Astrocyte (in vitro differentiated cells and primary cell): ENCODE results near the gene C1orf167. TPM values are rescaled to one million over a fixed set of nuclear protein-coding genes. Genes with fewer than 3 reads are reported as not detected.

Experiments used
- DNase-seq: peaks from one replicate; pipeline ENCODE4 v3.0.0-alpha.2; 2010; ENCODE audit warnings: low read depth
- FAIRE-seq: peaks from 2 replicates; lab custom pipeline; 2011; peaks lifted over from hg19 to GRCh38; lab: Jason Lieb, UNC
- H2AFZ ChIP-seq: 2 replicates; pipeline ENCODE4 v1.6.0; 2012; ENCODE audit warnings: low read depth, low read length, inconsistent platforms
- H3K27ac ChIP-seq: 2 replicates; pipeline ENCODE4 v1.5.1; 2011; ENCODE audit warnings: low read depth, low read length, inconsistent platforms
- H3K27me3 ChIP-seq: 2 replicates; pipeline ENCODE4 v1.6.0; 2011; ENCODE audit warnings: low read length, inconsistent platforms; ENCODE audit not compliant: insufficient read depth
- H3K36me3 ChIP-seq: 2 replicates; pipeline ENCODE4 v1.5.1; 2011; ENCODE audit warnings: low read length, inconsistent platforms; ENCODE audit not compliant: insufficient read depth
- H3K4me1 ChIP-seq: 2 replicates; pipeline ENCODE4 v1.5.1; 2011; ENCODE audit warnings: low read length, inconsistent platforms; ENCODE audit not compliant: insufficient read depth
- H3K4me2 ChIP-seq: 2 replicates; pipeline ENCODE4 v1.6.0; 2012; ENCODE audit warnings: low read length, inconsistent platforms
- H3K4me3 ChIP-seq: 2 replicates; pipeline ENCODE4 v1.5.1; 2011; ENCODE audit warnings: low read depth, mild to moderate bottlenecking, low read length, inconsistent platforms; ENCODE audit not compliant: insufficient read depth
- H3K79me2 ChIP-seq: 2 replicates; pipeline ENCODE4 v1.6.0; 2012; ENCODE audit warnings: mild to moderate bottlenecking, low read length, inconsistent platforms; ENCODE audit not compliant: insufficient read depth
- H3K9ac ChIP-seq: 2 replicates; pipeline ENCODE4 v1.6.0; 2012; ENCODE audit warnings: mild to moderate bottlenecking, low read length, inconsistent platforms
- H3K9me3 ChIP-seq: 2 replicates; pipeline ENCODE4 v1.5.1; 2012; ENCODE audit warnings: low read depth, mild to moderate bottlenecking, low read length, inconsistent platforms; ENCODE audit not compliant: insufficient read depth
- H4K20me1 ChIP-seq: 2 replicates; pipeline ENCODE4 v1.6.0; 2012; ENCODE audit warnings: low read length, inconsistent platforms; ENCODE audit not compliant: insufficient read depth
- H3K27ac Mint-ChIP-seq: one replicate; pipeline ENCODE4 v1.8.0; 2021; ENCODE audit warnings: mild to moderate bottlenecking, mixed read lengths; ENCODE audit not compliant: unreplicated experiment
- H3K27me3 Mint-ChIP-seq: one replicate; pipeline ENCODE4 v1.8.0; 2021; ENCODE audit warnings: low read depth, mixed read lengths; ENCODE audit not compliant: unreplicated experiment
- H3K36me3 Mint-ChIP-seq: one replicate; pipeline ENCODE4 v1.8.0; 2021; ENCODE audit warnings: low read depth, mixed read lengths; ENCODE audit not compliant: unreplicated experiment
- H3K4me1 Mint-ChIP-seq: one replicate; pipeline ENCODE4 v1.8.0; 2021; ENCODE audit warnings: low read depth, mixed read lengths; ENCODE audit not compliant: unreplicated experiment
- H3K4me3 Mint-ChIP-seq: one replicate; pipeline ENCODE4 v1.8.0; 2021; ENCODE audit warnings: mild to moderate bottlenecking, moderate library complexity, mixed read lengths; ENCODE audit not compliant: unreplicated experiment
- H3K9me3 Mint-ChIP-seq: one replicate; pipeline ENCODE4 v1.8.0; 2021; ENCODE audit warnings: mild to moderate bottlenecking, mixed read lengths; ENCODE audit not compliant: unreplicated experiment
- EZH2 ChIP-seq: IDR thresholded peaks from 2 replicates; pipeline ENCODE4 v1.6.1; 2012; ENCODE audit warnings: mild to moderate bottlenecking, low read length, inconsistent platforms; ENCODE audit not compliant: insufficient read depth
- total RNA-seq: library from RNA; stranded (reverse); gene quantifications from 2 replicates; pipeline ENCODE4 v1.2.1, GENCODE V29; 2021
- TF ChIP-seq, protein P1 (sequence below): IDR thresholded peaks from 2 replicates; pipeline ENCODE4 v1.5.1; 2011; ENCODE audit warnings: low read depth, mild to moderate bottlenecking, inconsistent platforms, low read length, moderate library complexity; ENCODE audit not compliant: insufficient read depth

C1orf167 gene
- total RNA-seq, 1 donor from 2014 or later: not detected

DNA sequence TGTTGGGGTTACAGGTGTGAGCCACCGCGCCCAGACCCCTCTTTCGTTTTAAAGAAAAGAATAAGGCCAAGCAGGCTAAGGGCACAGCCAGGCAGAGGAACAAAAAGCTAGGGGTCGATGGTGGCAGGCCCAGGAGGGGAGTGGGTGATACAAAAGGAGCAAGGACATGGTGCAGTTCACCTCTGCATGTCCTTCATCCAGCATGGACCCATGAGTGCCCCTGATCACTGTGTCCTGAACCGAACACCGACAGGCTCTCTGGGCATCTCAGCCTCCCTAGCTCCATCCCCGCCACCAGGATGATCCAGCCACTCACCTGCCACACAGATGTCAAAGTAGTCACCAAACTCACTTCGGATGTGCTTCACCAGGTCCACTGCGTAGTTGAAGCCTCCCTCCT lies 37.9 kb downstream of the C1orf167 start:
- no peaks in the 10 kb centered on the region for H4K20me1 ChIP-seq
- no peak overlapping the region for H3K4me2 ChIP-seq
- H3K9me3 ChIP-seq: no peaks in the 10 kb centered on the region
- Mint-ChIP-seq H3K9me3 (no peaks in the 10 kb centered on the region), H3K4me1 (peaks cover 24% of the 10 kb centered on the region), H3K36me3 (peaks cover 22% of the 10 kb centered on the region), H3K4me3 (no peak overlapping the region), H3K27me3 (no peaks in the 10 kb centered on the region), H3K27ac (no peak overlapping the region)
- H3K27me3 ChIP-seq: no peaks in the 10 kb centered on the region
- H3K4me3 ChIP-seq: no peak overlapping the region
- peaks cover 30% of the 10 kb centered on the region for H3K4me1 ChIP-seq
- H3K79me2 ChIP-seq: no peaks in the 10 kb centered on the region
- H2AFZ ChIP-seq: no peak overlapping the region
- TF ChIP-seq, protein P1, sequence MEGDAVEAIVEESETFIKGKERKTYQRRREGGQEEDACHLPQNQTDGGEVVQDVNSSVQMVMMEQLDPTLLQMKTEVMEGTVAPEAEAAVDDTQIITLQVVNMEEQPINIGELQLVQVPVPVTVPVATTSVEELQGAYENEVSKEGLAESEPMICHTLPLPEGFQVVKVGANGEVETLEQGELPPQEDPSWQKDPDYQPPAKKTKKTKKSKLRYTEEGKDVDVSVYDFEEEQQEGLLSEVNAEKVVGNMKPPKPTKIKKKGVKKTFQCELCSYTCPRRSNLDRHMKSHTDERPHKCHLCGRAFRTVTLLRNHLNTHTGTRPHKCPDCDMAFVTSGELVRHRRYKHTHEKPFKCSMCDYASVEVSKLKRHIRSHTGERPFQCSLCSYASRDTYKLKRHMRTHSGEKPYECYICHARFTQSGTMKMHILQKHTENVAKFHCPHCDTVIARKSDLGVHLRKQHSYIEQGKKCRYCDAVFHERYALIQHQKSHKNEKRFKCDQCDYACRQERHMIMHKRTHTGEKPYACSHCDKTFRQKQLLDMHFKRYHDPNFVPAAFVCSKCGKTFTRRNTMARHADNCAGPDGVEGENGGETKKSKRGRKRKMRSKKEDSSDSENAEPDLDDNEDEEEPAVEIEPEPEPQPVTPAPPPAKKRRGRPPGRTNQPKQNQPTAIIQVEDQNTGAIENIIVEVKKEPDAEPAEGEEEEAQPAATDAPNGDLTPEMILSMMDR: no peak
- no peak for TF ChIP-seq EZH2
- no peak overlapping the region for H3K27ac ChIP-seq
- H3K9ac ChIP-seq: no peak overlapping the region
- FAIRE-seq (no peak), DNase-seq (no peak)
- no peaks in the 10 kb centered on the region for H3K36me3 ChIP-seq

DNA sequence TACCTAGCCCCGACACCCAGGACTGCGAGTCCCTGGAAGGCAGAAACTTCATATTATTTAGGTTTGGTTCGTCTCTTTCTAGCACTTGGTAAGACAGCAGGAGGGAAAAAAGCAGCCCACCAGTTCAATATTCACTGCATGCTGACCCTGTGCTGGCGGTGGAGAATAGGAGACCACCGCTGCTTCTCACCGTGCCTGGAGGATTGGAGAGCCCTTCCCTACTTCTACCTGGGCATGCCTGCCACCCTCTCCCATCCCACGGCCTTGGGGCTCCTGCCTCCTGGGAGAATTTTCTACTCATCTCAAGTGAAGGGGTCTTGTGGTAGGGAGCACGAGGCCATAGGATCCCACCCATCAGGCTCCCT lies 38.4 kb downstream of the C1orf167 start:
- Histone ChIP-seq H4K20me1 (no peaks in the 10 kb centered on the region), H3K9me3 (no peaks in the 10 kb centered on the region), H3K4me1 (peaks cover 35% of the 10 kb centered on the region), H3K27ac (no peak overlapping the region), H3K4me3 (no peak overlapping the region), H3K36me3 (no peaks in the 10 kb centered on the region), H3K4me2 (no peak overlapping the region), H3K9ac (no peak overlapping the region), H3K27me3 (no peaks in the 10 kb centered on the region), H3K79me2 (no peaks in the 10 kb centered on the region), H2AFZ (no peak overlapping the region)
- no peak for DNase-seq
- Mint-ChIP-seq H3K27ac (no peak overlapping the region), H3K4me3 (no peak overlapping the region), H3K27me3 (no peaks in the 10 kb centered on the region), H3K4me1 (peaks cover 24% of the 10 kb centered on the region), H3K9me3 (no peaks in the 10 kb centered on the region), H3K36me3 (peaks cover 19% of the 10 kb centered on the region)
- FAIRE-seq: no peak
- no peak for TF ChIP-seq EZH2
- TF ChIP-seq, protein P1: no peak

GRCh38 chr1:11800756-11801433 lies 38.9 kb downstream of the C1orf167 start:
- DNase-seq (no peak), FAIRE-seq (no peak)
- Mint-ChIP-seq H3K36me3 (peaks cover 14% of the 10 kb centered on the region), H3K9me3 (no peaks in the 10 kb centered on the region), H3K27me3 (no peaks in the 10 kb centered on the region), H3K4me1 (peaks cover 24% of the 10 kb centered on the region), H3K4me3 (peak overlapping the region; percentile 16), H3K27ac (no peak overlapping the region)
- no peak overlapping the region for H3K4me2 ChIP-seq
- peaks cover 36% of the 10 kb centered on the region for H3K4me1 ChIP-seq
- no peaks in the 10 kb centered on the region for H4K20me1 ChIP-seq
- no peaks in the 10 kb centered on the region for H3K79me2 ChIP-seq
- H3K27me3 ChIP-seq: no peaks in the 10 kb centered on the region
- no peak overlapping the region for H2AFZ ChIP-seq
- H3K36me3 ChIP-seq: no peaks in the 10 kb centered on the region
- TF ChIP-seq, protein P1: no peak
- H3K4me3 ChIP-seq: no peak overlapping the region
- no peak overlapping the region for H3K27ac ChIP-seq
- no peaks in the 10 kb centered on the region for H3K9me3 ChIP-seq
- H3K9ac ChIP-seq: no peak overlapping the region
